Neural cell (in vitro differentiated cells): Measurements from ENCODE around the gene GPAM. TPM values are rescaled to one million over a fixed set of nuclear protein-coding genes. Genes with fewer than 3 reads are reported as not detected.
"Not testable (repeated sequence)": the region's sequence is repeated elsewhere in the genome, so short reads cannot be mapped to it uniquely, and the experiment has no call there.

Experiments used
- H2AFZ ChIP-seq: fragments of 200-600, 300-800 bp; sonication (generic), shearing (Covaris generic); 2 replicates; pipeline ENCODE4 v1.6.0; 2014; ENCODE audit warnings: low read depth, mild to moderate bottlenecking, antibody characterized with exemption, low read length, moderate library complexity
- H3F3A ChIP-seq: fragments of 200-600 bp; shearing (Covaris generic); 2 replicates; pipeline ENCODE4 v1.6.1; 2016; ENCODE audit warnings: mild to moderate bottlenecking, moderate library complexity, mixed read lengths, antibody characterized with exemption, low read length; ENCODE audit not compliant: insufficient read depth, poor library complexity, severe bottlenecking
- H3K27ac ChIP-seq: fragments of 200-600, 300-800 bp; sonication (generic), shearing (Covaris generic); 2 replicates; pipeline ENCODE4 v1.5.1; 2014; ENCODE audit warnings: mild to moderate bottlenecking, low read length, moderate library complexity
- H3K27me3 ChIP-seq: fragments of 300-800, 200-600 bp; sonication (generic), shearing (Covaris generic); 2 replicates; pipeline ENCODE4 v1.6.0; 2014; ENCODE audit warnings: mild to moderate bottlenecking, low read depth, low read length, moderate library complexity; ENCODE audit not compliant: insufficient read depth
- H3K36me3 ChIP-seq: fragments of 300-800, 200-600 bp; sonication (generic), shearing (Covaris generic); 2 replicates; pipeline ENCODE4 v1.5.1; 2014; ENCODE audit warnings: mild to moderate bottlenecking, antibody characterized with exemption, low read length, moderate library complexity; ENCODE audit not compliant: insufficient read depth
- H3K4me2 ChIP-seq: fragments of 300-800, 200-600 bp; sonication (generic), shearing (Covaris generic); 2 replicates; pipeline ENCODE4 v1.6.0; 2014; ENCODE audit warnings: mild to moderate bottlenecking, low read length
- H3K4me3 ChIP-seq: fragments of 300-800, 200-600 bp; sonication (generic), shearing (Covaris generic); 2 replicates; pipeline ENCODE4 v1.5.1; 2014; ENCODE audit warnings: mild to moderate bottlenecking, low read length, moderate library complexity
- H3K79me2 ChIP-seq: fragments of 200-600 bp; shearing (Covaris generic); replicated peaks from 2 replicates; pipeline ENCODE4 v1.6.0; 2014; ENCODE audit warnings: mild to moderate bottlenecking, low read length, moderate library complexity; ENCODE audit not compliant: insufficient read depth
- H3K9ac ChIP-seq: fragments of 300-800, 200-600 bp; sonication (generic), shearing (Covaris generic); 2 replicates; pipeline ENCODE4 v1.6.1; 2016; ENCODE audit warnings: mild to moderate bottlenecking, low read length, mixed read lengths
- H3K9me2 ChIP-seq: fragments of 200-600 bp; shearing (Covaris generic); 2 replicates; pipeline ENCODE4 v1.6.1; 2016; ENCODE audit warnings: mild to moderate bottlenecking, low read length, mixed read lengths; ENCODE audit not compliant: insufficient read depth
- H3K9me3 ChIP-seq: fragments of 200-600, 300-800 bp; sonication (generic), shearing (Covaris generic); 2 replicates; pipeline ENCODE4 v1.6.1; 2016; ENCODE audit warnings: mild to moderate bottlenecking, mixed run types, low read length, moderate library complexity, mixed read lengths
- H4K20me1 ChIP-seq: fragments of 200-600 bp; shearing (Covaris generic); 2 replicates; pipeline ENCODE4 v1.6.1; 2016; ENCODE audit warnings: mild to moderate bottlenecking, mixed run types; ENCODE audit not compliant: insufficient read depth
- EP300 ChIP-seq: fragments of 450-650 bp; conservative IDR thresholded peaks from 2 replicates; pipeline ENCODE4 v1.6.1; 2014; ENCODE audit warnings: antibody characterized with exemption, mild to moderate bottlenecking, moderate library complexity; ENCODE audit not compliant: poor library complexity, severe bottlenecking
- EZH2 ChIP-seq: fragments of 200-600, 300-800 bp; shearing (Covaris generic), sonication (generic); IDR thresholded peaks from 2 replicates; pipeline ENCODE4 v1.6.1; 2014; ENCODE audit warnings: antibody characterized with exemption, low read length, borderline replicate concordance, mild to moderate bottlenecking; ENCODE audit not compliant: insufficient read depth, poor library complexity, severe bottlenecking
- MXI1 ChIP-seq: fragments of 450-650 bp; conservative IDR thresholded peaks from 2 replicates; pipeline ENCODE4 v1.6.1; 2014; ENCODE audit warnings: antibody characterized with exemption, mild to moderate bottlenecking; ENCODE audit not compliant: poor library complexity, severe bottlenecking
- POLR2AphosphoS5 ChIP-seq: IDR thresholded peaks from 2 replicates; pipeline ENCODE4 v1.6.1; 2012
- RAD21 ChIP-seq: fragments of 450-650 bp; conservative IDR thresholded peaks from 2 replicates; pipeline ENCODE4 v1.6.1; 2014; ENCODE audit warnings: antibody characterized with exemption, mild to moderate bottlenecking, moderate library complexity
- REST ChIP-seq: IDR thresholded peaks from 2 replicates; pipeline ENCODE4 v1.6.1; 2012; ENCODE audit warnings: borderline replicate concordance
- SMC3 ChIP-seq: fragments of 450-650 bp; conservative IDR thresholded peaks from 2 replicates; pipeline ENCODE4 v1.6.1; 2014; ENCODE audit warnings: antibody characterized with exemption, mild to moderate bottlenecking, moderate library complexity; ENCODE audit not compliant: poor library complexity
- TAF1 ChIP-seq: IDR thresholded peaks from 2 replicates; pipeline ENCODE4 v1.6.1; 2012; ENCODE audit warnings: low read depth
- polyA plus RNA-seq: library from polyadenylated mRNA; depleted of rRNA; stranded (reverse); fragments of >200 nt; gene quantifications from 2 replicates; pipeline ENCODE4 v1.2.3, GENCODE V29; 2014
- TF ChIP-seq, protein P1 (sequence below): fragments of 450-650 bp; IDR thresholded peaks from 2 replicates; pipeline ENCODE4 v1.5.1; 2014; ENCODE audit warnings: antibody characterized with exemption, mild to moderate bottlenecking, moderate library complexity; ENCODE audit not compliant: poor library complexity, severe bottlenecking

GPAM gene
- polyA plus RNA-seq, 1 donor from 2014 or later: 17.3 TPM

GRCh38 chr10:112229901-112230300 lies 46.3 kb upstream of the GPAM start:
- no peak overlapping the region for H3K9ac ChIP-seq
- no peak for TF ChIP-seq TAF1
- no peak for TF ChIP-seq MXI1
- TF ChIP-seq EZH2: no peak
- TF ChIP-seq REST: no peak
- TF ChIP-seq RAD21: no peak
- no peak for TF ChIP-seq POLR2AphosphoS5
- TF ChIP-seq, protein P1, sequence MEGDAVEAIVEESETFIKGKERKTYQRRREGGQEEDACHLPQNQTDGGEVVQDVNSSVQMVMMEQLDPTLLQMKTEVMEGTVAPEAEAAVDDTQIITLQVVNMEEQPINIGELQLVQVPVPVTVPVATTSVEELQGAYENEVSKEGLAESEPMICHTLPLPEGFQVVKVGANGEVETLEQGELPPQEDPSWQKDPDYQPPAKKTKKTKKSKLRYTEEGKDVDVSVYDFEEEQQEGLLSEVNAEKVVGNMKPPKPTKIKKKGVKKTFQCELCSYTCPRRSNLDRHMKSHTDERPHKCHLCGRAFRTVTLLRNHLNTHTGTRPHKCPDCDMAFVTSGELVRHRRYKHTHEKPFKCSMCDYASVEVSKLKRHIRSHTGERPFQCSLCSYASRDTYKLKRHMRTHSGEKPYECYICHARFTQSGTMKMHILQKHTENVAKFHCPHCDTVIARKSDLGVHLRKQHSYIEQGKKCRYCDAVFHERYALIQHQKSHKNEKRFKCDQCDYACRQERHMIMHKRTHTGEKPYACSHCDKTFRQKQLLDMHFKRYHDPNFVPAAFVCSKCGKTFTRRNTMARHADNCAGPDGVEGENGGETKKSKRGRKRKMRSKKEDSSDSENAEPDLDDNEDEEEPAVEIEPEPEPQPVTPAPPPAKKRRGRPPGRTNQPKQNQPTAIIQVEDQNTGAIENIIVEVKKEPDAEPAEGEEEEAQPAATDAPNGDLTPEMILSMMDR: no peak
- no peak for TF ChIP-seq SMC3
- no peak for TF ChIP-seq EP300
- H3K36me3 ChIP-seq: no peaks in the 10 kb centered on the region
- no peaks in the 10 kb centered on the region for H3K79me2 ChIP-seq
- H3F3A ChIP-seq: no peaks in the 10 kb centered on the region
- H3K9me3 ChIP-seq: no peaks in the 10 kb centered on the region
- no peak overlapping the region for H2AFZ ChIP-seq
- no peaks in the 10 kb centered on the region for H4K20me1 ChIP-seq
- H3K9me2 ChIP-seq: no peaks in the 10 kb centered on the region
- H3K4me2 ChIP-seq: no peak overlapping the region
- no peak overlapping the region for H3K4me3 ChIP-seq
- no peaks in the 10 kb centered on the region for H3K27me3 ChIP-seq
- no peak overlapping the region for H3K27ac ChIP-seq

DNA sequence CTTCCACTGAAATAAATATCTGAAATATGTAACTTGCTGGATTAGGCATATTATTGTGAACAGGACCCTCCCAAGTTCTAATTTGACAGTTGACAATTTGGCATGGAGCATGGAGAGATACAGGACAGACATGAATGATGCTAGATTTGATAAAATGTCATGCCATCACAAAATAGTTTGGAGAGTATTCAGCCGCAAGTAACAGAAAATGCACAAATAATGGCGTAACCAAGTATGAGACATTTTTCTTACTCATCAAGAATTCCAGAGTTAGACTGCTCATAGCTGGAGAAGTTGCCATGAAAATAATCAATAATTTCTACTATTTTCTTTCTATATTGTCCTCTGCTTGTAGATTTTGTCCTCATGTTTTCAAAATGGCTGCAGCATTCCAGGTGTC lies 45.5 kb upstream of the GPAM start:
- Histone ChIP-seq H3K9ac (no peak overlapping the region), H3K9me3 (no peaks in the 10 kb centered on the region), H2AFZ (no peak overlapping the region), H3K79me2 (no peaks in the 10 kb centered on the region), H3K36me3 (no peaks in the 10 kb centered on the region), H3K9me2 (no peaks in the 10 kb centered on the region), H4K20me1 (no peaks in the 10 kb centered on the region), H3K4me2 (no peak overlapping the region), H3K4me3 (no peak overlapping the region), H3K27me3 (no peaks in the 10 kb centered on the region), H3K27ac (no peak overlapping the region), H3F3A (no peaks in the 10 kb centered on the region)
- TF ChIP-seq, protein P1: no peak
- TF ChIP-seq POLR2AphosphoS5: no peak
- no peak for TF ChIP-seq TAF1
- no peak for TF ChIP-seq MXI1

DNA sequence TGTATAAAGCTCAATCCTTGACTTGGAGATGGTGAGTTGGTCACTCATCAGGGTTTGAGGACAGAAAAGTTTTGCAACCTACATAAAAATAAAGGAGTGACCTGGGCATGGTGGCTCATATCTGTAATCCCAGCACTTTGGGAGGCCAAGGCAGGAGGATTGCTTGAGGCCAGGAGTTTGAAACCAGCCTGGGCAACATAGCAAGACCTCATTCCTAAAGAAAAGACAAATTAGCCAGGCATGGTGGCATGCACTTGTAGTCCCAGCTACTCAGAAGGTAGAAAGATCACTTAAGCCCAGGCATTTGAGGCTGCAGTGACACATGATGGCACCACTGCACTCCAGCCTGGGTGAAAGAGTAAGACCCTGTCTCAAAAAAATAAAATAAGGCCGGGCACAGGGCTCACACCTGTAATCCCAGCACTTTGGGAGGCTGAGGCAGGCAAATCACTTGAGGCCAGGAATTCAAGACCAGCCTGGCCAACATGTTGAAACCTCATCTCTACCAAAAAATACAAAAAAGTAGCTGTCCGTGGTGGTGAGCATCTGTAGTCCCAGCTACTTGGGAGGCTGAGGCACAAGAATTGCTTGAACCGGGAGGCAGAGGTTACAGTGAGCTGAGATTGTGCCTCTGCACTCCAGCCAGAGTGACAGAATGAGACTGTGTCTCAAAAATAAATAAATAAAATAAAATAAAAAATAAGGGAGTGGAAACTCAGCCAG lies 45.0 kb upstream of the GPAM start:
- H3K4me2 ChIP-seq, H3K9me3 ChIP-seq, H3F3A ChIP-seq, H3K27ac ChIP-seq, H3K9me2 ChIP-seq, H3K36me3 ChIP-seq, H3K9ac ChIP-seq, H2AFZ ChIP-seq, H3K4me3 ChIP-seq, H3K79me2 ChIP-seq, H3K27me3 ChIP-seq, H4K20me1 ChIP-seq: not testable (repeated sequence)
